Urothelium cell line (cell line): Measurements from ENCODE around the gene MRPL27.

ENCODE experiments used
- DNase-seq: peaks from one replicate; pipeline ENCODE4 v3.0.0; 2011; ENCODE audit warnings: low spot score, mixed read lengths
- FAIRE-seq: peaks from 2 replicates; lab custom pipeline; 2011; peaks lifted over from hg19 to GRCh38; lab: Jason Lieb, UNC

Gene MRPL27

GRCh38 chr17:50319306-50320004 lies 53.5 kb downstream of the MRPL27 start:
- FAIRE-seq (no peak), DNase-seq (no peak)

GRCh38 chr17:50318501-50319285 lies 54.3 kb downstream of the MRPL27 start:
- no peak for FAIRE-seq
- DNase-seq, result no peak
